Kidney (tissue), 14 donors: ENCODE results near the gene RMI2. TPM values are rescaled to one million over a fixed set of nuclear protein-coding genes. Genes with fewer than 3 reads are reported as not detected.

Experiments
- DNase-seq, 5 donors: peaks; one replicate each; pipeline ENCODE4 v3.0.0-alpha.2; 2013 to 2020
- FAIRE-seq: peaks from 2 replicates; lab custom pipeline; 2012; peaks lifted over from hg19 to GRCh38; lab: Jason Lieb, UNC
- H3K27ac ChIP-seq, 2 donors: one replicate each; pipeline ENCODE4 v1.7.0; 2013; ENCODE audit warnings: low read depth in 2 of 2, low read length in 2 of 2, inconsistent platforms in 1 of 2
- H3K27me3 ChIP-seq: one replicate; pipeline ENCODE4 v1.7.1; 2013; ENCODE audit warnings: low read length, inconsistent platforms; ENCODE audit not compliant: control insufficient read depth, insufficient read depth
- H3K36me3 ChIP-seq, 3 donors: one replicate each; pipeline versions ENCODE4 v1.7.0 to v1.7.1; 2013; ENCODE audit warnings: low read length in 3 of 3, control low read depth in 1 of 3, inconsistent platforms in 1 of 3; ENCODE audit not compliant: insufficient read depth in 3 of 3, control insufficient read depth in 2 of 3
- H3K4me1 ChIP-seq, 3 donors: one replicate each; pipeline versions ENCODE4 v1.7.0 to v1.7.1; 2013; ENCODE audit warnings: low read length in 3 of 3, inconsistent platforms in 1 of 3, low read depth in 1 of 3; ENCODE audit not compliant: control insufficient read depth in 2 of 3, insufficient read depth in 2 of 3
- H3K4me3 ChIP-seq, 3 donors: one replicate each; pipeline versions ENCODE4 v1.7.0 to v1.8.1; 2013; ENCODE audit warnings: low read length in 3 of 3, control low read depth in 1 of 3, inconsistent platforms in 1 of 3
- H3K9ac ChIP-seq, 3 donors: one replicate each; pipeline versions ENCODE4 v1.7.0 to v1.7.1; 2013; ENCODE audit warnings: low read length in 3 of 3, control low read depth in 1 of 3, inconsistent platforms in 1 of 3
- H3K9me3 ChIP-seq, 3 donors: one replicate each; pipeline versions ENCODE4 v1.7.0 to v1.7.1; 2013; ENCODE audit warnings: low read length in 3 of 3, control low read depth in 1 of 3, inconsistent platforms in 1 of 3; ENCODE audit not compliant: control insufficient read depth in 2 of 3, insufficient read depth in 1 of 3
- intact Hi-C: fragments of 100-400 bp; cut with DNase I; formaldehyde crosslinking; loops from one replicate; pipeline ENCODE4 v1.11.1; 2022
- polyA plus RNA-seq: library from polyadenylated mRNA; stranded (reverse); fragments of 350-450 nt; fragmentation: Illumina TruSeq; extraction: RNeasy Lipid Tissue Mini Kit (QIAGEN cat#74804); gene quantifications from one replicate; pipeline ENCODE4 v1.2.3, GENCODE V29; 2014; ENCODE audit warnings: low read depth, low replicate concordance; ENCODE audit not compliant: insufficient read depth
- total RNA-seq: library from RNA; stranded (reverse); fragmentation: NEBNext Ultra II Directional; extraction: Animal tissue kit (Norgen Biotek cat#: 25700); gene quantifications from one replicate; pipeline ENCODE4 v1.2.1, GENCODE V29; 2021
- TF ChIP-seq, protein P1 (sequence below): IDR thresholded peaks from 3 replicates; pipeline ENCODE4 v1.5.1; 2012; ENCODE audit warnings: mild to moderate bottlenecking, moderate library complexity, borderline replicate concordance; ENCODE audit not compliant: insufficient read depth; ENCODE audit errors: extremely low read depth
- donor health status: control.
- donor health status: control.
- donor health status: control.
- donor health status: control.
- donor health status: control.
- donor health status: DM: yes; HTN: yes; CAD: no.
- donor health status: Normal renal cell carcinoma (clear cell type).

Gene RMI2
- total and polyA plus RNA-seq, 2 donors from 2014 or later: 4.6 to 5.2 TPM

DNA sequence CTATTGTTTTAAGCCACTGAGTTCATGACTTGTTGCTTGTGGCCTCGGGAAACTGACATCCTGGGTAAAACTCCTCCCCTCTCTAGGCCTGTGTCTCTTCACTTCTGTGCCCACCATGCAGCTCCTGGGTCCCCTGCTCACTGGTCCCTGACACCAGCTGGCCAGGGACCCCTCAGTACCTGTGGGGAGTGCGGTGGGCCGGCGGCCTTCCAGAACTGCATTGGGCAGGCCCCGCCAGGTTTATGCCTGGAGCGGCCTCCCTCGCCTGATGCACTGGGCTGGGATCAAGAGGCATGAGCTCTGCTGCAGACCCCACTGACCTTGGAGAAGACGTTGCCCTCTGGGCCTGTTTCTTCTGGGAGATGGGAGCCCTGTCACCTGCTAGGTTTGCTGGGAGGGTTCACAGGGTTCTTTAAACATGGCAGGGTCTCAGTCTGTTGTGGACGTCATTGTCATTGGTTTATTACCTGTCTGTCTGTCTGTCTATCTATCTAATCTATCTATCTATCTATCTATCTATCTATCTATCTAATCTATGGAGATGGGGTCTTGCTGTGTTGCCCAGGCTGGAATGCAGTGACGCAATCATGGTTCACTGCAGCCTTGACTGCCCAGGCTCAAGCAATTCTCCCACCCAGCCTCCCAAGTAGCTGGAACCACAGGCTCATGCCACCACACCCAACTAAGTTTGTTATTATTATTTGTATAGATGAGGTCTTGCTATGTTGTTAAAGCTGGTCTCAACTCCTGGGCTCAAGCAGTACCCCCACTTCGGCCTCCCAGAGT lies 21.5 kb upstream of the RMI2 start:
- no peaks in the 10 kb centered on the region for H3K27me3 ChIP-seq
- no peak overlapping the region for H3K9ac ChIP-seq
- no peak for DNase-seq
- H3K27ac ChIP-seq: no peak overlapping the region
- no peaks in the 10 kb centered on the region for H3K9me3 ChIP-seq
- intact Hi-C loops: no loop called here
- FAIRE-seq: no peak
- TF ChIP-seq, protein P1, sequence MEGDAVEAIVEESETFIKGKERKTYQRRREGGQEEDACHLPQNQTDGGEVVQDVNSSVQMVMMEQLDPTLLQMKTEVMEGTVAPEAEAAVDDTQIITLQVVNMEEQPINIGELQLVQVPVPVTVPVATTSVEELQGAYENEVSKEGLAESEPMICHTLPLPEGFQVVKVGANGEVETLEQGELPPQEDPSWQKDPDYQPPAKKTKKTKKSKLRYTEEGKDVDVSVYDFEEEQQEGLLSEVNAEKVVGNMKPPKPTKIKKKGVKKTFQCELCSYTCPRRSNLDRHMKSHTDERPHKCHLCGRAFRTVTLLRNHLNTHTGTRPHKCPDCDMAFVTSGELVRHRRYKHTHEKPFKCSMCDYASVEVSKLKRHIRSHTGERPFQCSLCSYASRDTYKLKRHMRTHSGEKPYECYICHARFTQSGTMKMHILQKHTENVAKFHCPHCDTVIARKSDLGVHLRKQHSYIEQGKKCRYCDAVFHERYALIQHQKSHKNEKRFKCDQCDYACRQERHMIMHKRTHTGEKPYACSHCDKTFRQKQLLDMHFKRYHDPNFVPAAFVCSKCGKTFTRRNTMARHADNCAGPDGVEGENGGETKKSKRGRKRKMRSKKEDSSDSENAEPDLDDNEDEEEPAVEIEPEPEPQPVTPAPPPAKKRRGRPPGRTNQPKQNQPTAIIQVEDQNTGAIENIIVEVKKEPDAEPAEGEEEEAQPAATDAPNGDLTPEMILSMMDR: no peak
- peaks cover 0 to 5% (median 0%) of the 10 kb centered on the region in 3 donors for H3K4me1 ChIP-seq
- H3K4me3 ChIP-seq: no peak overlapping the region
- no peaks in the 10 kb centered on the region for H3K36me3 ChIP-seq

DNA sequence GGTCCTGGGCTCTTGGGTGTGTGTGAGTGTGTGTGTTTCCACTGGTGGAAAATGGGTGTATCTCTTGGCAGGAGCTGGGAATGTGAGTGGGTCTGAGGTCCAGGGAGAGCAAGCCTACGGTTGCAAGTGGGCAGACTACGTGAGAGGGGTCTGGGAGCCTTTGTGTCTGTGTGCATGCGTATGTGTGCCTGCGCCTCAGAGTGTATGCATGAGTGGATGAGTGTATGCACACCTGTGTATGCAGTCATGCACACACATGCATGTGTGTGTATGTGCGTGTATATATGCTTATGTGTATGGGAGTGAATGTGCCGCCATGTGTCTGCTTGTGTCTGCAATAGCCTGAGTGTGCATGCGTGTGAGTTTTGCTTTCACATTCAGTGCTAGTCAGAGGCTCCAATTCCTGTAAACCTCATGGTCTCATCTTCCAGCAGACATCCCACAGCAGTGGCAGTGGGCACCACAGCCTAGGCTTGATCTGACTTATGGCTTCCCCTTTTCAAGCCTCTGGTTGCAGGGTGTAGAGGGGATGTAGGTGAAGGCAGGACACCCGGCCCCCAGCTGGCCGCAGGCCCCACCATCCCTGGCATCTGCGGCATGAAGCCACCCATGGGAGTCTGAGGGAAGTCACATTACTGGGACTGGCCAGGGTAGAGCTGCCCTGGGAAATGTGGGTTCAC lies 19.7 kb upstream of the RMI2 start:
- Histone ChIP-seq H3K4me1 (peaks cover 0 to 11% (median 0%) of the 10 kb centered on the region in 3 donors), H3K27ac (no peak overlapping the region), H3K9me3 (no peaks in the 10 kb centered on the region), H3K27me3 (no peaks in the 10 kb centered on the region), H3K4me3 (no peak overlapping the region), H3K36me3 (no peaks in the 10 kb centered on the region), H3K9ac (no peak overlapping the region)
- no peak for DNase-seq
- TF ChIP-seq, protein P1: no peak
- intact Hi-C loops: no loop called here
- no peak for FAIRE-seq

DNA sequence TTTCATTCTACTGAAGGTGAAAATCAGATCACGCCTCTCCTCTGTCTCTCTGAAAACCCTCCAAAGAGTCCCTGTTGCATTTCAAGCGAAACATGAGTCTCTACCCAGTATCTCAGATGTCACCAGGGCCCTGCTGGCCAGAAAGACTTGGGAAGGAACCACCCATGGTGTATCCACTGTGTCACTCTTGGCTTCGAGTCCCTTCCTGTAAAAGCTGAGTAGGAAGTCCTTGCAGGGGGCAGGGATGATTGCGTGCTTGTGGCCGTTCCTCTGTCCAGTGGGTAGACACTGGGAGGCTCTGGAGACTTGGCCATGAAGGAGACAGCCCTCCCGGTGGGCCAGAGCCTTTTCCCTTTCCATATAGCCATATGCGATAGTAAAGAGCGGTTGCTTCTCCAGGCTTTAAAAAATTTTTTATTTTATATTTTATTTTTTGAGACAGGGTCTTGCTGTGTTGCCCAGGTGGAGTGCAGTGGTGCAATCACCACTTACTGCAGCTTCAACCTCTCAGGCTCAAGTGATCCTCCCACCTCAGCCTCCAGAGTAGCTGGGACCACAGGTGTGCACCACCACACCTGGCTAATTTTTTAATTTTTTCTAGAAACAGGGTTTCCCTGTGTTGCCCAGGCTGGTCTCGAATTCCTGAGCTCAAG lies 19.0 kb upstream of the RMI2 start:
- H3K4me3 ChIP-seq: no peak overlapping the region
- TF ChIP-seq, protein P1: no peak
- no peaks in the 10 kb centered on the region for H3K27me3 ChIP-seq
- DNase-seq (peak in 1 of 5 donors; percentile 75), FAIRE-seq (no peak)
- H3K9ac ChIP-seq: no peak overlapping the region
- H3K36me3 ChIP-seq: no peaks in the 10 kb centered on the region
- H3K27ac ChIP-seq: no peak overlapping the region
- H3K9me3 ChIP-seq: no peaks in the 10 kb centered on the region
- H3K4me1 ChIP-seq: peaks cover 0 to 11% (median 0%) of the 10 kb centered on the region in 3 donors
- intact Hi-C loops: no loop called here
